ENCODE results near the gene CST1. TPM values are rescaled to one million over a fixed set of nuclear protein-coding genes. Genes with fewer than 3 reads are reported as not detected.
"Not testable (repeated sequence)": the region's sequence is repeated elsewhere in the genome, so short reads cannot be mapped to it uniquely, and the experiment has no call there.

The CST1 gene
- total RNA-seq, 1 experiment from 2014 or later = 1.7 TPM

DNA sequence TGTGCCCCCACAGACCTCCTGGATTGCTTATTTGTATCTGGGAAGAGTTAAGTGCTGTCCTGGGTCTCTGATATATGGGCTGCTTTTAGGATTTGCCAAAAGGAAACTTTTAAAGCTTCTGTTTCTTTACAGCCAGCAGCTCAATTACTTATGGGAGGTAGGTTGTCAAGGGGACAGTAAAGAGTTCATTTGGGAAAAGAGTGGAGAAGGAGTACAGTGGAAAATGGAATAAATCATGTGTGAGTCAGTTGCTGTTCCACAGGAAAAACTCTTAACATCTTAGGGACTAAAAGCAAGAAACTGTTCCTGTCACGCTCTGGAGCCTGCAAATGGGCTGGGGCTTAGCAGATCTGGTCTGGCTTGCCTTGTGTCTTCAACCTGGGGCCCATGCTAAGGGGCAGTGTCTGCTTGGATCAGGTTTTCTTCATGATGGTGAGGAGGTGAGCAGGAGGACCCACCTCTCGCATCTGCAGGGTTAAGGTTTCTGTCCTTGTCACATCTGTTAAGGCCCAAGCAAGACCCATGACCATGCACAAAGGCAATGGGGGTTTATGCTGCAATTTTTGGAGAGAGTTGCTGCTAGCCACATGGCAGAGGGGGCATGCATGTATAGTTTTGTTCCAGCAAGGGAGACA, 8.7 kb upstream of the CST1 start:
- no peaks in the 10 kb centered on the region for H3K79me2 ChIP-seq (ENCODE audit: insufficient read depth, low read length)
- H3K27me3 ChIP-seq (ENCODE audit: insufficient read depth, low read length) = peaks cover 34% of the 10 kb centered on the region
- H3K23me2 ChIP-seq (ENCODE audit: insufficient read length, low read depth, low read length, poor library complexity, severe bottlenecking) = no peaks in the 10 kb centered on the region
- no peak overlapping the region for H4K8ac ChIP-seq (replicated peaks; ENCODE audit: insufficient read length, low read depth, low read length)
- Mint-ChIP-seq H3K36me3 (ENCODE audit: insufficient read depth in 1 of 3, low read depth in 3 of 3) (no peaks in the 10 kb centered on the region; a peak in 2 of 7 replicates), H3K4me3 (no peak overlapping the region), H3K4me1 (peaks cover 35 to 41% of the 10 kb centered on the region in 2 experiments), H3K27me3 (ENCODE audit: low read depth) (peaks cover 97% of the 10 kb centered on the region), H3K9me3 (peaks cover 0 to 5% of the 10 kb centered on the region in 2 experiments; a peak in 3 of 5 replicates), H3K27ac (no peak overlapping the region; a peak in 1 of 7 replicates)
- H3K4me1 ChIP-seq (ENCODE audit: insufficient read depth, low read length) = no peaks in the 10 kb centered on the region; the same call in 1 of the 2 replicates
- TF ChIP-seq, protein P1, sequence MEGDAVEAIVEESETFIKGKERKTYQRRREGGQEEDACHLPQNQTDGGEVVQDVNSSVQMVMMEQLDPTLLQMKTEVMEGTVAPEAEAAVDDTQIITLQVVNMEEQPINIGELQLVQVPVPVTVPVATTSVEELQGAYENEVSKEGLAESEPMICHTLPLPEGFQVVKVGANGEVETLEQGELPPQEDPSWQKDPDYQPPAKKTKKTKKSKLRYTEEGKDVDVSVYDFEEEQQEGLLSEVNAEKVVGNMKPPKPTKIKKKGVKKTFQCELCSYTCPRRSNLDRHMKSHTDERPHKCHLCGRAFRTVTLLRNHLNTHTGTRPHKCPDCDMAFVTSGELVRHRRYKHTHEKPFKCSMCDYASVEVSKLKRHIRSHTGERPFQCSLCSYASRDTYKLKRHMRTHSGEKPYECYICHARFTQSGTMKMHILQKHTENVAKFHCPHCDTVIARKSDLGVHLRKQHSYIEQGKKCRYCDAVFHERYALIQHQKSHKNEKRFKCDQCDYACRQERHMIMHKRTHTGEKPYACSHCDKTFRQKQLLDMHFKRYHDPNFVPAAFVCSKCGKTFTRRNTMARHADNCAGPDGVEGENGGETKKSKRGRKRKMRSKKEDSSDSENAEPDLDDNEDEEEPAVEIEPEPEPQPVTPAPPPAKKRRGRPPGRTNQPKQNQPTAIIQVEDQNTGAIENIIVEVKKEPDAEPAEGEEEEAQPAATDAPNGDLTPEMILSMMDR (conservative IDR thresholded peaks at IDR 0.05) = no peak
- no peak overlapping the region for H3K9ac ChIP-seq (ENCODE audit: extremely low read depth, insufficient read length, low read length)
- H3K9me3 ChIP-seq (ENCODE audit: control insufficient read depth, low read depth, low read length) = no peaks in the 10 kb centered on the region
- WGBS (ENCODE audit: extremely low coverage, insufficient read length, low lambda C conversion rate) = no CpG with 5 or more reads among the region's 2 CpGs
- no peak overlapping the region for H2BK20ac ChIP-seq (ENCODE audit: low read depth, low read length, poor library complexity, severe bottlenecking)
- H3K79me1 ChIP-seq (ENCODE audit: insufficient read depth, low read depth, low read length, poor library complexity, severe bottlenecking) = no peaks in the 10 kb centered on the region
- no peak overlapping the region for H3K14ac ChIP-seq (ENCODE audit: insufficient read depth, low read length)
- H4K20me1 ChIP-seq (ENCODE audit: control insufficient read depth, insufficient read depth, insufficient read length) = no peaks in the 10 kb centered on the region
- H4K5ac ChIP-seq (ENCODE audit: insufficient read length, low read depth, low read length) = no peak overlapping the region
- H3K27ac ChIP-seq (ENCODE audit: insufficient read length, low read depth, low read length) = no peak overlapping the region
- H2BK12ac ChIP-seq (ENCODE audit: insufficient read length, low read depth, low read length) = no peak overlapping the region
- H2AK5ac ChIP-seq (ENCODE audit: insufficient read length, low read length) = no peak overlapping the region
- H3K18ac ChIP-seq (ENCODE audit: insufficient read length, low read depth, low read length) = no peak overlapping the region
- DNase-seq = no peak
- H2BK5ac ChIP-seq (ENCODE audit: insufficient read length, low read length) = no peak overlapping the region
- H3K56ac ChIP-seq (ENCODE audit: insufficient read length, low read depth, low read length) = no peak overlapping the region
- H3T11ph ChIP-seq (ENCODE audit: low read length) = no peak overlapping the region
- no peak overlapping the region for H3K23ac ChIP-seq (ENCODE audit: insufficient read length, low read depth, low read length)
- no peak overlapping the region for H2BK120ac ChIP-seq (ENCODE audit: low read depth, low read length, poor library complexity, severe bottlenecking)
- no peak overlapping the region for H3K4ac ChIP-seq (ENCODE audit: low read depth, low read length)
- H4K91ac ChIP-seq (ENCODE audit: insufficient read length, low read depth, low read length) = no peak overlapping the region
- H2BK15ac ChIP-seq (ENCODE audit: low read depth, low read length) = no peak overlapping the region
- H3K4me2 ChIP-seq (ENCODE audit: insufficient read depth, insufficient read length, low read length) = no peak overlapping the region
- H2AFZ ChIP-seq (ENCODE audit: low read length) = no peak overlapping the region

DNA sequence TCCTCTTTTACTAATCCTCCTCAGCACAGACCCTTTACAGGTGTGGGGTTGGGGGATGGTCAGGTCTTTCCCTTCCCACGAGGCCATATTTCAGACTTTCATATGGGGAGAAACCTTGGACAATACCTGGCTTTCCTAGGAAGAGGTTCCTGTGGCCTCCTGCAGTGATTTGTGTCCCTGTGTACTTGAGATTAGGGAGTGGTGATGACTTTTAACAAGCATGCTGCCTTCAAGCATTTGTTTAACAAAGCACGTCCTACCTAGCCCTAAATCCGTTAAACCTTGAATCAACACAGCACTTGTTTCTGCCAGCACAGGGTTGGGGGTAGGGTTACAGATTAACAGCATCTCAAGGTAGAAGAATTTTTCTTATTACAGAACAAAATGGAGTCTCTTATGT, 6.1 kb upstream of the CST1 start:
- not testable (repeated sequence) for H3T11ph ChIP-seq (ENCODE audit: low read length); H2BK12ac ChIP-seq (ENCODE audit: insufficient read length, low read depth, low read length); H2AK5ac ChIP-seq (ENCODE audit: insufficient read length, low read length); H3K23ac ChIP-seq (ENCODE audit: insufficient read length, low read depth, low read length); H3K23me2 ChIP-seq (ENCODE audit: insufficient read length, low read depth, low read length, poor library complexity, severe bottlenecking); H3K9ac ChIP-seq (ENCODE audit: extremely low read depth, insufficient read length, low read length); H4K91ac ChIP-seq (ENCODE audit: insufficient read length, low read depth, low read length); H2BK120ac ChIP-seq (ENCODE audit: low read depth, low read length, poor library complexity, severe bottlenecking); H3K18ac ChIP-seq (ENCODE audit: insufficient read length, low read depth, low read length); H3K4me1 ChIP-seq (ENCODE audit: insufficient read depth, low read length); H3K14ac ChIP-seq (ENCODE audit: insufficient read depth, low read length); H2BK5ac ChIP-seq (ENCODE audit: insufficient read length, low read length); H3K4me2 ChIP-seq (ENCODE audit: insufficient read depth, insufficient read length, low read length); H3K79me1 ChIP-seq (ENCODE audit: insufficient read depth, low read depth, low read length, poor library complexity, severe bottlenecking); H3K27ac Mint-ChIP-seq; H3K27ac ChIP-seq (ENCODE audit: insufficient read length, low read depth, low read length); H3K9me3 Mint-ChIP-seq; H3K4ac ChIP-seq (ENCODE audit: low read depth, low read length); H2BK15ac ChIP-seq (ENCODE audit: low read depth, low read length); H3K56ac ChIP-seq (ENCODE audit: insufficient read length, low read depth, low read length); H4K5ac ChIP-seq (ENCODE audit: insufficient read length, low read depth, low read length); H3K79me2 ChIP-seq (ENCODE audit: insufficient read depth, low read length); H2BK20ac ChIP-seq (ENCODE audit: low read depth, low read length, poor library complexity, severe bottlenecking); H3K9me3 ChIP-seq (ENCODE audit: control insufficient read depth, low read depth, low read length); H4K20me1 ChIP-seq (ENCODE audit: control insufficient read depth, insufficient read depth, insufficient read length); H4K8ac ChIP-seq (replicated peaks; ENCODE audit: insufficient read length, low read depth, low read length); H2AFZ ChIP-seq (ENCODE audit: low read length); H3K36me3 Mint-ChIP-seq (ENCODE audit: insufficient read depth in 1 of 3, low read depth in 3 of 3)
- Mint-ChIP-seq H3K27me3 (ENCODE audit: low read depth) (peaks cover 100% of the 10 kb centered on the region), H3K4me1 (peaks cover 30 to 38% of the 10 kb centered on the region in 2 experiments), H3K4me3 (peak overlapping the region in 1 of 2 experiments; percentile 9; a peak in 2 of 5 replicates)
- H3K27me3 ChIP-seq (ENCODE audit: insufficient read depth, low read length) = peaks cover 45% of the 10 kb centered on the region
- peak; percentile 53 for DNase-seq
- WGBS (ENCODE audit: extremely low coverage, insufficient read length, low lambda C conversion rate) = no CpG with 5 or more reads among the region's 3 CpGs
